ENCODE measurements around the gene GAREM1.

The GAREM1 gene

DNA sequence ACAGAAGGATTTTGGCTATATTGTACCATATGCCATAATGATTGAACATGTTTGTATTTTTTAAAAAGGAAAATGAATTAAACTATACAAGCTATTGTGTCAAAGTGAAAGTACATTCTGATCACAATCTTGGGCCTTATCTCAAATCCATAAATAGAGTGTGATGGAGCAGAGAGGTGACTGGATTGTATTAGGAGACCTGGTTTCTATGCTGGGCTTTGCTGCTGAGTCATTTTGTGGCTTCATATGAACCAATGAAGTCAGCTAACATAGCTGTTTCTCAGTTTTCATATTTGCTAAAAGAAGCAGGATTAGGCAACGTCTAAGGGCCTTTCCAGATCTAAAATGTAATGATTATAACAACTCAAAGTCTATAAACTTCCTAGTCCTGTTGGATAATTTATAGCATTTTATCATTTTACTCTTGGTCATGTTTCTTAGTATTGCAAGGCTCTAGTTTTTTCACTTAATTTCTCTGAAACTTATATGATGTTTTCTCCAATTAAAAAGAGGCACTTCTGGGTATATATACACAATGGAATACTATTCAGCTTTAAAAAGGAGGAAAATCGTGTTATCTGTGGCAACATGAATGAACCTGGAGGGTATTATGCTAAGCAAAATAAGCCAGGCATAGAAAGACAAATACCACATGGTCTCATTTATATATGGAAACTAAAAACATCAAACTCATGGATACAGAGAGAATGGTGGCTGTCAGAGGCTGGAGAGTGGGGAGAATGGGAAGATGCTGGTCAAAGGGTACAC lies 168.5 kb downstream of the GAREM1 start:
- in situ Hi-C loops (cut with MboI; ENCODE audit: low pct_unique_long_range_greater_than_20kb, low sequenced_read_pairs, unreplicated experiment), result no loop called here
- TF ChIP-seq, protein P1, sequence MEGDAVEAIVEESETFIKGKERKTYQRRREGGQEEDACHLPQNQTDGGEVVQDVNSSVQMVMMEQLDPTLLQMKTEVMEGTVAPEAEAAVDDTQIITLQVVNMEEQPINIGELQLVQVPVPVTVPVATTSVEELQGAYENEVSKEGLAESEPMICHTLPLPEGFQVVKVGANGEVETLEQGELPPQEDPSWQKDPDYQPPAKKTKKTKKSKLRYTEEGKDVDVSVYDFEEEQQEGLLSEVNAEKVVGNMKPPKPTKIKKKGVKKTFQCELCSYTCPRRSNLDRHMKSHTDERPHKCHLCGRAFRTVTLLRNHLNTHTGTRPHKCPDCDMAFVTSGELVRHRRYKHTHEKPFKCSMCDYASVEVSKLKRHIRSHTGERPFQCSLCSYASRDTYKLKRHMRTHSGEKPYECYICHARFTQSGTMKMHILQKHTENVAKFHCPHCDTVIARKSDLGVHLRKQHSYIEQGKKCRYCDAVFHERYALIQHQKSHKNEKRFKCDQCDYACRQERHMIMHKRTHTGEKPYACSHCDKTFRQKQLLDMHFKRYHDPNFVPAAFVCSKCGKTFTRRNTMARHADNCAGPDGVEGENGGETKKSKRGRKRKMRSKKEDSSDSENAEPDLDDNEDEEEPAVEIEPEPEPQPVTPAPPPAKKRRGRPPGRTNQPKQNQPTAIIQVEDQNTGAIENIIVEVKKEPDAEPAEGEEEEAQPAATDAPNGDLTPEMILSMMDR (IDR thresholded peaks at IDR 0.05; ENCODE audit: extremely low read depth, insufficient read depth, missing control alignments), result no peak
- peak; percentile 43 for DNase-seq (ENCODE audit: low spot score)

DNA sequence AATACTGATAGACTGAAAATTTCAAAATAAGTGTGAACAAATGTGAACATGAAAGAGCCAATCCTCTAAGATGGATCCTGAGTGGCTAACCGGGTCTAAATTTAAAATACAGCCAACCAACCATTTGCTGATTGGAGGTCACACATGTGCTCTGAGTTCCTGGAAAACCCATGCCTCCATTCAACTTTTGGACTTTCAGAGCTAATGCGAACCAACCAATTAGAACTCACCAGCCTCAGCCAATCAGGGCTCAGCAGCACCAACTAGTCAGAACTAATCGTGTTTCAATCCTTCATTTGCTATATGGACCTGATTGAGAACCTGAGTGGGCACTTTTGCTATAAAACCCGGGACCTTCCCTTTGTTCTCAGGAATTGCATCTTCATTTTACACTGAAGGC lies 169.3 kb downstream of the GAREM1 start:
- no peak for DNase-seq (ENCODE audit: low spot score)
- TF ChIP-seq, protein P1 (IDR thresholded peaks at IDR 0.05; ENCODE audit: extremely low read depth, insufficient read depth, missing control alignments), result no peak
- in situ Hi-C loops (cut with MboI; ENCODE audit: low pct_unique_long_range_greater_than_20kb, low sequenced_read_pairs, unreplicated experiment), result no loop called here

GRCh38 chr18:32300914-32301313 lies 169.8 kb downstream of the GAREM1 start:
- TF ChIP-seq, protein P1 (IDR thresholded peaks at IDR 0.05; ENCODE audit: extremely low read depth, insufficient read depth, missing control alignments), result no peak
- DNase-seq (ENCODE audit: low spot score), result no peak
- in situ Hi-C loops (cut with MboI; ENCODE audit: low pct_unique_long_range_greater_than_20kb, low sequenced_read_pairs, unreplicated experiment), result no loop called here

GRCh38 chr18:32299484-32299883 lies 171.2 kb downstream of the GAREM1 start:
- in situ Hi-C loops (cut with MboI; ENCODE audit: low pct_unique_long_range_greater_than_20kb, low sequenced_read_pairs, unreplicated experiment), result no loop called here

DNA sequence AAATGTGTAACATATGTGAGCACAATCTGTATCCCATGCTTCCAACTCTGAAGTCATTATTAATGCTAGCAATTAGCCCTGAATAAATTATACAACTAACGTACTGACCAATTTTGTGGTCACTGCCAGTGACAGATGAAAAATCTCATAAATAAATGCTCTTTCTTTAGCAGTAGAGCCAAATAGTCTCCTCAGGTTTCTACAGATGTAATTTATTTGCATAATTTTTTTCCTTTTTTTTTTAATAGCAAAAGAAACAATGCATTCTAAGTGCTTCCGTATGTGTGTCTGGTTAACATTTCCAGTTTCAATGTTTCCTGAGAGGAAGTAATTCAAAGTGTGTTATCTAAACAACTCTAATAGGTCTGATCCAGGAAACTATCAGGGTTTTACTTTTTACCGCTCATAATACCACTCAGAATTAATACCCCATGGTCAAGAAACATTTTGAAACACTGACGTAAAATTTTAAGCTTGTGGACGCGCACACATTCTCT lies 172.5 kb downstream of the GAREM1 start:
- in situ Hi-C loops (cut with MboI; ENCODE audit: low pct_unique_long_range_greater_than_20kb, low sequenced_read_pairs, unreplicated experiment), result no loop called here
- TF ChIP-seq, protein P1 (IDR thresholded peaks at IDR 0.05; ENCODE audit: extremely low read depth, insufficient read depth, missing control alignments), result no peak
- no peak for DNase-seq (ENCODE audit: low spot score)

More at GRCh38 chr18:32299484-32299883, 171.2 kb downstream of the GAREM1 start:
- DNase-seq (ENCODE audit: low spot score), result no peak
- TF ChIP-seq, protein P1 (IDR thresholded peaks at IDR 0.05; ENCODE audit: extremely low read depth, insufficient read depth, missing control alignments), result no peak

DNA sequence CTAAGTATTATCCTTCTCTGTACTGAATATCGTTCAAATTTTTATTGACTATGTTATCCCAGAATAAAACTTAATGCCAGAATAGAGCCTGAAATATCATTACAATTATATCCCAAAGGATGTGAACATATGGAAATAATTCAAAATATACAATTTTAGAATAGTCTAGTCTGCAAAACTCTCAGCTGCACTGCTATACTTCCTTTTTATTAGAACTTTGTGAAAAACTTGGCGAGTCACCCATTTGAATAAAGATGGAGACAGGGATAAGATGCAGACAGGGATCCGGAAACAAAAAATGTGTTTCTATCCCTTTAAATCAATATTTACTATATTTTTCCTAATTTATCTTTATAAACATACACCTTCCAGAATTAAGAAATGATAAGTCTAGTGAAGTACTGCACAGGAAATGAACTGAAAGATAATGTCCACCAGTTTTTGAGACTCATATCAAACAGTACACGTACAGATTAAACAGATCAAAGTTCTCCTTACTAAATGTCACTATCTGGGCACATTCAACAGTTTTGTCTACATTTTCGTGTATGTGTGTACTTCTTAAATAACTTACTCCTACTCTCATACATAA lies 173.0 kb downstream of the GAREM1 start:
- TF ChIP-seq, protein P1 (IDR thresholded peaks at IDR 0.05; ENCODE audit: extremely low read depth, insufficient read depth, missing control alignments), result no peak
- no peak for DNase-seq (ENCODE audit: low spot score)
- in situ Hi-C loops (cut with MboI; ENCODE audit: low pct_unique_long_range_greater_than_20kb, low sequenced_read_pairs, unreplicated experiment), result no loop called here

Measured in GM13977 (cell line).